Stimulated activated CD8-positive, alpha-beta memory T cell treated with anti-CD3 and anti-CD28 coated beads, Interleukin-2, amount 100 ng/mL, for 48 hours (primary cell): ENCODE results near the gene TMEM108.

ENCODE experiments used
- DNase-seq, 2 donors: peaks; one replicate each; pipeline ENCODE4 v3.0.0-alpha.2; 2020; ENCODE audit warnings: low read depth in 2 of 2

TMEM108 gene

DNA sequence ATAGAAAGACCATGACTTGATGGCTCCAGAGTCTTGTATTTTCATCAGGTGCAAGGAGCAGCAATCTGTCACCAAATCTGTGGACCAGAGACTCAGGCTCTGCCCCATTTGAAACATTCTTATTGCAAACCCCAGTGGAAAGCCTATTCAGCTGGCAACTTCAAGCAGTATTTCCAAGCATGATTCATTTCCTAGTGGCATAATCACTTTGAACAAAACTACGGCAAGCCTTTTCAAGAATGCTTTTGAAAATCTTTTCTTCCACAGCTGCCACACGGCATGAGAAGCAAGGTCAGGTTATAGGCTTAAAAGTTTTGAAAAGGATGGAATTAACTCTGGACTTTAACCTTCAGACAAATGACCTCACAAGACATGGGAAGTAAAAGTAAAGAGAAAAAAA lies 239.6 kb downstream of the TMEM108 start:
- no peak for DNase-seq

DNA sequence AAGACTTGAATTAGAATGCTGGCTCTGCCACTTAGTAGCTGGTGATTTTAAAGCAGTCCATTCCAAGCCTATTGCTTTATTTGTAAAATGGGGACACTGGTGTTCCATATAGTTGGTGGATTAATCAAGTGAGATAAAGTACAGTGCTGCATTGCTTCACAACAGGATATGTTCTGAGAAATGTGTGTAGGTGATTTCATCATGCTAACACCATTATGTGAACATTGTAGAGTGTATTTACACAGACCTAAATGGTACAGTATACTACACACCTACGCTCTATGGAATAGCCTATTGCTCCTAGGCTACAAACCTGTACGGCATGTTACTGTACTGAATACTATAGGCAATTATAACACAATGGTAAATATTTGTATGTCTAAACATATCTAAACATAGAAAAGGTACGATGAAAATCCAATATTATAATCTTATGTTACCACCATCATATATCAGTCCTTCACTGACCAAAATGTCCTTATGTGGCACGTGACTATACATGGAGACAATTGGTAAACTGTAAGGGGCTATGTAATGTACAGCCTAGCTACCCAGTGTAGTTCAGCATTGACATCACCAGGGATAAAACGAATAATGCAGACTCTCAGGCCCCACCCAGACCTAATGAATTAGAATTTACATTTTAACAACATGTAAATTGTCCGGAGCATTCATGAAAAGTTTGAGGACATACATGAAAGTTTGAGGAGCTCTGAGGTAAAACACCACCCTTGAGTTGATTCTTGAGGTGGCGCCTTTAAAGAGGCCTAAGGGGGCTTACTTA lies 240.3 kb downstream of the TMEM108 start:
- no peak for DNase-seq

DNA sequence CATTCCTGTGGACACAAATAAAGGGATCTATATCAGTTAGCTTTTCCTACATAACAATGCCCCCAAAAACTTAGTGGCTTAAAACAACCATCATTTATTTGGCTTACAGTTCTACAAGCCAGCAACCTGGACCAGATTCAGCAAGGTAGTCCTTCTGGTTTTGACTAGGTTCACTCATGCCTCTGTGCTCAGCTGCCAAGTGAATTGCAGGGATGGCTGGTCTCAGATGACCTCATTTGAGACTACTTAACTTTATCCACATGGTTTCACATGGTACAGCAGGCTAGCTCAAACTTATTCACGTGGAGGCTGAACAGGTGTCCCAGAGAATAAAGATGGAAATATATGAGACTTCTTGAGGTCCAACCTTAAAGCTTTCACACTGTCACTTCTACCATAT lies 242.4 kb downstream of the TMEM108 start:
- DNase-seq, result no peak

DNA sequence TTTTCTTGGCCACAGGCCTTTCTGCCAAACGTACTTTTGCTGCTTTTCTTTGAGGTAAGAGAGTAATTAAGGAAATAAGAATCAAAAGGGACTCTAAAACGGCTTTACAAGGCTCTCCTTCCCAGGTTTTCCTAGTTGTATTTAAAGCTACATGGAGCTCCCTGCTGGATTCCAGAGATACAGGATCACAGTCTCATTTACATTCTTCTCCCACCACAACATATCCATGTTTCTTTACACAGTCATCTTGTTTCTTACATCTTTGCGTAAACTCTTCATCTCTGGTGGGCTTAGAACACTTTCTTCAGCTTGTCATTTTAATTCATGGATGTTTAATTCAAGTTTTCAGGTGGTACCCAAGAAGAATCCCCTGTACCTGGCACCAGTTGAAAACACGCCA lies 244.0 kb downstream of the TMEM108 start:
- DNase-seq, result no peak

DNA sequence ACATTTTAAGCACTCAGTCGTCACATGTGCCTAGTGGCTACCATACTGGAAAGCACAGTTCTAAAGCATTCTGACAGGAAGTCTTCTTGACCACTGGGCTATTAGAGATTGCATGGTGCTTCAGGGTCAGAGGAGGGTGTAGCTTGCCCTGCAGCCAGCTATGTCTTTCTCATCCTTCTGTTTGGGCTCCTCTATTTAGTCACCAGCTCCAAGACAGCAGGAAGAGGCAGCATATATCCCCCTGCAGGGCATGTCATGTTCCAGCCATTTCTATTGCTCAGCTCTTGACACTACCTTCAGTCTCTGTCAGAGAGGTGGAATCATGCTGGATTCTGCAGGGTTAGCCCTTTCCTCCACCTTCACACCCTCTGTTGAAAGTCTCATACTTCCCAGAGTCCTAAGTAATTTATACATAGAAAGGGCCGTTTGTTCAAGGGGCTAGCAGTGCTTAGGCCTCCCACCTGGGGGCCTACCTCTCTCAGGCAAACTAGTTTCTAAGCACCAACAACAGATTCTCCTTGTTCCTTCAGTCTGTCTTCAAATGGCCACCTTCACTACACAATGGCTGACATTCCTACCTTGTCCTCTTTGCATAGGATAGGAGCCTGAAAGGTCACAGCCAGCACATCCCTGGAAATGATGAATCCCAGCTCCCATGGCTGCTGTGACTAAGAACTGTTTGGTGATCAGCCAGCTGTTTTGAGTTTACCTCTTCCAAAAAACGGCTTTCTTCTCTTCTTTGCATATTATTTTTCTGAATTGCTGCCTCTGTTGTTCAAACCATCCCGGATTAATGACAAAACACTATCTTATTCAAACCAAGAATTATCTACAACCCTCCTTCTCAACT lies 246.0 kb downstream of the TMEM108 start:
- no peak for DNase-seq

DNA sequence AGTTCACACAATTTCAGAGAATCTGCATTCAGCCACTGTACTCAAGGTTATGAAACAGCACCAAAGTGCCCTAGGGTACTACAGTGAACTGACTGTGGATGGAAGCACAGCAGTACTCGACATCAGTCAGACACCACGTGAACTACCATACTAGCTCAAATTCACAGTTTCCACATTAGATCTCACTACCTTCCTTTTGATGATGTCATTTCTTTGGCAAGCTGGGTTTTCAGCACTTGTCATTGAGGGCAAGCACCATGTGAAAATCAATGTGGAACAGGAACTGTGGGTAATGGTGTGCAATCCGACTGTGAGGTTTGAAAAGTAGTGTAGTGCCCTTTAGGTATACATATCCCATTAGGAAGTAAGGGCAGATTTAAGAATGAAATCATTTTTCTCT lies 251.1 kb downstream of the TMEM108 start:
- no peak for DNase-seq

DNA sequence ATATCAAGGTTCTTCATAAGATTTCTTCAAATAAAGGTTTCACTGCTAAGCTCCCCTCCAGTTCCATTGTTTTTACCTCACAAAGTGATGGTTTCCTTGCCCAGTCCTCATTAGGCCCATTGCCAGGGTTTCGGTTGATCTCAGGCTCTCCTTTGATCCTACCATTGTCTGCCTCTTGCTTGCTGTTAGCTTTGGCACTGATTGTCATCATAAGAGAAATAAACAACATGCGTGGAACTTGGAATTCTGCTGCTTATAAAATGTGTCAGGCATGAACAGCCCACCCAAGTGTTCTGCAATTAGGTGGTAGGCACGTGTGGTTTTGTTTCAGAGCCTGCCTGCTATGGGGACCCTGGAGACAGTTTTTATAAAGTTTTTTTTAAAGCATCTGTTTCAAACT lies 254.1 kb downstream of the TMEM108 start:
- DNase-seq, result no peak

DNA sequence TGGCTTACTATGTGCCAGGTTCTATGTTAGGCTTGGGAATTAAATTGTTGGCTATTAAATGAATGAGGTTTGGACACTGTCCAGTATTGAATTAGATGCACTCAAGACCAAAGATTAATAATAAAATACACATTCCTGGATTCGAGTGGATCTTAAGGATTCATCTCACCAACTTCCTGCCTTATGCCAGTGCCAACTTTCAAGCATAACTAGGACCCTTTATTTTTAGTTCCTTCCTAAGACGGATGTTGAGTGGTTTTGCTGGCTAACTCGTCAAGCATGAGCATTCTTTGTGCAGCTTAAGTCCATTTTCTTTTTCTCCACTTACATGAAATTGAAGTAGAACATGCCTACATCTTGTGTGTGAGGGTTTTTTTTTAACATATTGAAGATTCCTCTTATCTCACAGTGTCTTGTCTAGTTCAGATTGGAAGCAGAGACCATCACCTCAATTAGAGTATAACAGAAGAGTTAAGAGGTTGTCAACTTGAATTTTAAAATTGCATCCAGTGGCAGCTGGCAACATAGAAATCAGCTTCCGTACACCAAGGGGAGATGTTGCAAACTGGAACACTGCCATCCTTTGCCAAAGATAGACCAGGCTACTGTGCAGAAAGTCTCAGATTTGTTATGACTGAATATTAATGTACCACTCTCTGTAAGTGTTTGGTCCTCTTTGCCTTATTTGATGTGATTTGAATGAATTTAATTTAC lies 255.4 kb downstream of the TMEM108 start:
- no peak for DNase-seq

DNA sequence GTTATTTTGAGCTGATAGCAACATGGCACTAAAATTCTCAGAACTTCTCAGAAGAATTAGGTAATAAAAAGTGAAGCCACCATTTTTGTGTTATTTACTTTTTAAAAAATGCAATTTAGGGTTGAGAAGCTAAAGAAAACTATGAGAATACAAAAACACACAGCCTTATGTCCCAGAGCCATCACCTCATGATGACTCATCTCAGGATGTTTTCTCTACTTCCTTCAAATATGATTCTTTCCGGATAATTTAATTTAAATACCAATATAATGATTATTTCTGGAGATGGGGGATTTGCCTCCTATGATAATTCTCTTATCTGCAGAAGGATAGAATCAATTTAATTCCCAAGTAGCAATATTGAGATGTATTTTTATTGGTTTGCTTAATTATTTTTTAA lies 256.1 kb downstream of the TMEM108 start:
- no peak for DNase-seq

DNA sequence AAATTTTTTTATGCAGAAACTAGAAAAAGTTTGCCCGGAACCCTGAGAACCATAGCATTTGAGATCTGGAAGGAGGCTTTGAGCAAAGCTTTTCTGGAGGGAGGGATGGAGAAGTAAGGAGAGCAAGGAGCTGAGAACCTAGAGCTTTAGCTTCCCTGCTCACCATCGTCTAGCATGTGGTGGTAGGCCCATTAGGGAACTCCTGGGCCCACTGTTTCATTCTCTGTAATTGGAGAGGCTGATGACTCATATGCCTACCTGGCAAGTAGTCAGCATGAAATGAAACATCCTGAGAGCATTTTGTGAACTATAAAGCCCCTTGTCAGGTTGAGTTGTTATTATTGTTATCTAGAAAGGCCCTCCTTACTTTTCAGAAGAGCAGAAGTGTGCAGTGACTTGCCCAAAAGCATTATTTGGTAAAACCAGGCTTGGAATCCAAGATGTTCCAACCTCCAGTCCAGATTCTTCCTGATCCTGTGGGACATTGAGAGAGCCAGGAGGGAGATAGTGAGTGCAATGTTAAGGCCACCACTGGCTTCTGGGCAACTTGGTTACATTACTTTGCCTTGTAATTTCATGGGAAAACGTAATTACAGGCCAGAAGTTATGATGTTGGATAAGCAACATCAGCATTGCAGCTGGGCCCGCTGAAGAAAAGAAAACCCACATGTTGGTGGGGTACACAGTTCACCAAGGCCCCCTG lies 257.2 kb downstream of the TMEM108 start:
- DNase-seq, result no peak

DNA sequence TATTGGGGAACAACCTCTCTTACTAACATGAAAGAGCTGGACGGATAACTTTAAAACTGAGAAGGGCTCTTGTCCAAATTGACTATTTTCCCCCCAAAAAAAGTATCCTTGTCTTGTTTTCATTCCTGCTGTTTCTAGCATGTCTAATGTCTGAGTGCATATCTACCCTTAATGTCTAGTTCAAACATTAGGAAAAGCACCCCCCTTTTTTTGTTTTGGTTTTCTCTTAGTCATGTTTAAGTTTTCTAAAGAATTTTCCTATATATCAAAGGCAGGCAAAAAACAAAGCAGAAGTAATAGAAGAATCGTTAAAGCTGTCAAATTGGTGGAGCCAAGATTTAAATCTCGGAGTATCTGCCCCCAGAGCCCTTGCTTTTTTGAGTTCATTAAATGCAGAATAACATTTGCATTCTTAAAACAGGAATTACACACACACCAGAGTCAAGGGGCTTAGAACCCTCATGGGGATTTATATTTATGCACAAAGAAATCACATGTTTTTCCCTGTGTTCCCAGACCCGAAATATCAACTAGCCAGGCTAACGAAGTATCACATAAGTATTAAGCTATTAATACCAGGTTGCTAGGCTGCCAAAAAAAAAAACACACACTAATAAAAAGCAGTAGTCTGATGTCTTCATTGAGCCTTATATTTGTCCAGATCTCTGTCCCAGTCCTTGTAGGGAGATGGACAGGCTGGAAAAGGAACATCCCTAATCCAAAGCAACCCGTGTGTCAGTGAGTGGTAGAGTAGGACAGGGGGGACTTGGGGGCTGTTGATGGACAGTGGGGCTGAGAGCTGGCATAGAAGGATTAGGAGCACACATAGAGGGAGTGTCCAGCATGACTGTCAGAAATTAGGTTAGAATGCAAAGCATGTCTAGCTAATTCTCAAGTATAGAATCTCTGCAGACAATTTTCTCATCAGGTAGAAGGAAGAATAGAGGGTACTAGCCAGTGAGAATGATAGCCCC lies 258.0 kb downstream of the TMEM108 start:
- DNase-seq, result no peak

DNA sequence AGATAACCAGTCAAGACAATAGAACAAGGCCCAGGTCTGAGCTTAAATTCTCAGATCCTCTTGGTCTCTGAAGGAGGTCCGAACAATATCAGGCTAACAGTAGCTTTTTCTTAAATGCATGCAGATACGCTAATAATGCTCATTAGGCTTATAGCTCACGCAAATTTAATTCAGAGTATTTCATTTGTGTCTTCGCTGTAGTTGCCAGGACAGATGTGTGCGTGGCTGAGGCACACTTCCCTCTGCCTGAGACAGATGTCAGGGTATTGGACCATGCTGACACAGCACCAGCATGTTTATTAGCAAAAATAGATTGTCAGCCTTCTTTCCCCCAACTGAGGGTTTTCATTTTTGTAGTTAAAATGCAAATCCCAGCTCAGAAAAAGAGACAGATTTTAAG lies 258.8 kb downstream of the TMEM108 start:
- DNase-seq, result no peak

DNA sequence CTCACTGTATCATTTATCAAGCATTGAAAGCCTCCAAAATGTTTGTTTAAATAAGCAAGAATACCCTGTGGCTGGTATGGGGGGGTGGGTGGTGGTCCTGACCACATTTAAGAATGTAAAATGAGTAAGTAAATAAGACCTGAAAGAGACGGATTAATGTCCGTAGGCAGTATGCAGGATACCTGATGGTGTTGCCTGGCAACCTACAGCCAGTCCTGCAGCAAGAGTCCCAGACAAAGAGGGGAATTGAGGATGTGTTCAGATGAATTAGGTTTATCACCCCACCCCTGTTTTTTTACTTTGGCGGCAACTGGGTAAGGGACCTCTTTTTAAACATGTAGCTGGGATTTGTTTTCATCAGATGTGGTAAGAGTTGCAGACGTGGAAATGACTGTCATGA lies 261.9 kb downstream of the TMEM108 start:
- DNase-seq, result no peak

DNA sequence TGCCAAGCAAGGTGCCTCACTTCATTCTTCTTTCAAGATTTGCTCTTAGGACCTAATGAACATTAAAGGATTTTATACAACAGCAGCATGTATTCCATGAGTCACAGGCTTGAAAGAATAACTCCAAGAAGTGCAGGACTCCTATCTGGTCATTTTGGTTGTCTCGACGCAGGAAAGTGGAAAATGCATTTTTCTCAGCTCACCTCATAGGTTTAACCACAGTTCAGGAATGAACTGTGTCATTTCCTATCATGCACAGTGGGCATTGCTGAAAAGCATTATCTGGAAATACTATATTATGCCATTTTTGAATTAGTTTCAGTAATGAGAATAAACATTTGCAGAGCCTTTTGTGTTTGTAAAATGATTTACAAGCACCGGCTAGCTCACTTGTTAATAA lies 263.0 kb downstream of the TMEM108 start:
- no peak for DNase-seq

DNA sequence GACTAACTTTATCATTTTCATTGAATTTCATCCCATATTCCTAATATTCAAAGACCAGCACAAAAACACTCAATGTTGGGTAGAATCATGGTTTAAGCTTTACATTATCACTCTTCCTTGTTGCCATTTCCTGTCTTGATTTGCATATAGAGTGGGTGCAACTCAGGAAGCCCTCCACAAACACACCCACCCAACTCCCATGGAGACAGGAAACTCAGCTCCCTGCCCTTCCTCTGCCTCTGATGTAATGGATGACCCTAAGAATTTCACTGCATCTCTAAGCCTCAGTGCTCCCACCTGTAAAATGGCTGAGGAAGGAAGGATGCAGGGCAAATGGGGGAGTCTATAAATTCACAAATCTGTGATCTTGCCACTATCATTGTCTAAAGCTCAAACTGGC lies 263.5 kb downstream of the TMEM108 start:
- no peak for DNase-seq

DNA sequence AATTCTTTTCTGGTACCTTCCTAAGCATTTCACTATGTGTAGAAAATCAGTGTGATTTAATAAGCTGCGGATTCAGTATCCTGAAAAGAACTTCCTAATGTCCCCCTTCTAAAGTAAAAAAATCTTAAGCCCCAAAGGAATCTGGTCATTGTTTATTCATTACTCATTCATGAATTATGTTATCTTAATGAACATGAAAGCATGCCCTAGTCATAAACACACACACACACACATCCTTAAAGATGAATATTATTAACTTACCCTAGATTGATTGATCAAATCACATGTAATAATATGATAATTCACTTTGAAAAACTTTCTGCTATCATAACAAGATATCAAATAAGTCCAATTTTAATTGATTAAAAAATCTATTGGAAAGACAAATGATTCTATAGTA lies 265.2 kb downstream of the TMEM108 start:
- no peak for DNase-seq

DNA sequence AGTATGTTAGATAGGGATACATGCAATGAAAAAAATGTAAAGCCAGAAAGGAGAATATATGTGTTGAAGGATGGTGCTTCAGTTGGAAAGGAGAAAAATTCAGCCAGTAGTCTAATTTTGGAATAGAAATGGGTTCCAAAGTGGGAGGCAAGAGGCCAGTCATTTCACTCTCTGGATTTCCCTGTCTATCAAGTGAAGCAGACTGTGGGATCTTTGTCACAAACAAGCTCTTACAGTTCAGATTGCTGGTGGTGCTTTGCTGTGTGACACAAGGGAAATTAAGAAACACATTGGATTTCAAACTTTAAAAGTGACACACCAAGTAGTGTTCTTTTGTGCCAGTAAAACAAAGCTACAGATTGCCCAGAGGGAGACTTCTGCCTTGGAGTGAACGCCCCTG lies 279.7 kb downstream of the TMEM108 start:
- DNase-seq, result no peak

DNA sequence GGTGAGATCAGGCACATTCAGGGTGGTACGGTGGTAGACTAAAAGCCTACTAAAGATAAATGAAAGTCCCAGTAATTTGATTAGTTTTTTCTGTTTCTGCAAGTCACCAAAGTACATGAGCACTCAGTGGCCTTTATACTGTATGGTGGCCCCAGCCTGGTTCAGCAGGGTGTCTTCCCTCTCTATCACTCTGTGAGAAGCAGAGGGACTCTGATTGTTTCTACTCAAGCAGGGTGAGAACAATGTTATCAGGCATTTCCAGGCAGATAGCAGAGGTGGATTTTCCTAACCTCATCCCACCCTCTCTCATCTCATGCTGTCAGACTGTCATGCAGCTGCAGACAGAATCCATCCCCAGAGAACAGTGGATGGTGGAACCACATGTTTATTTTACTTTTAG lies 290.2 kb downstream of the TMEM108 start:
- no peak for DNase-seq

DNA sequence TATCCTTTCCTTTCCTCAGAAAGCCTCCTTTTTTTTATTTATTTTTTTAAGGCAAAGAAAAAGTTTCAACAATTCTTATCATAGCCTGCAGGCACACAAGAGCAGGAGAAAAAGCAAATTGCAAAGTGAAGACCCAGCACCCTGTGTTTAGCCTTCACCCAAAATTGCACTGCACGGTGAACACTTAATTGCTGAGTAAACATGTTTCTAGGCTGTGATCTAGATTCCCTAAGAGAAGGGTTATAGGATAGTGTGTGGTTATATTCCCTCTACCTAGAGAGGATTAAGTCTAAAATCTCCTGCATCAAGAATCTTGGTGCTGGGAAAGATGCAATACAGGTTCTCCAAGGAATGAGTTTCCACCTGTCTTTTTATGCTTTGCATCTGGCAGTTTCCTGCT lies 291.4 kb downstream of the TMEM108 start:
- no peak for DNase-seq

DNA sequence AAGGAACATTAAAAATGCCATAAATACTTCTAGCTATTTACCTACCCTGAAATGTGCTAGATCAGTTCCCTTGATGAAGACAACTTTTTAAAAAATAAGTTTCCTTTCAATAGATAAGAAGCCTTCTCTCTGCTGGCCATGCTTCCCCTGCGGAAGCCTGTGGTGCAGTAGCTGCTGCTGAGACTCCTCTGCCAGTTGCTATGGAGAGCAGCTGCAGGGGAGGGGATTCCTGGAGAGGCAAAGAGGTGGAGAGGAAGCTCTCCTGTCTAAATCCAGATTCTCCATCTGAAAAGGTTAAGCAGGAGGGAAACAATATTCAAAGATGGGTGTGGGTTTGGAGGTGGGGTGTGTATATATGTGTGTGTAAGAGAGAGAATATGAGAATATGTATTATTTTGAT lies 291.9 kb downstream of the TMEM108 start:
- DNase-seq, result no peak

DNA sequence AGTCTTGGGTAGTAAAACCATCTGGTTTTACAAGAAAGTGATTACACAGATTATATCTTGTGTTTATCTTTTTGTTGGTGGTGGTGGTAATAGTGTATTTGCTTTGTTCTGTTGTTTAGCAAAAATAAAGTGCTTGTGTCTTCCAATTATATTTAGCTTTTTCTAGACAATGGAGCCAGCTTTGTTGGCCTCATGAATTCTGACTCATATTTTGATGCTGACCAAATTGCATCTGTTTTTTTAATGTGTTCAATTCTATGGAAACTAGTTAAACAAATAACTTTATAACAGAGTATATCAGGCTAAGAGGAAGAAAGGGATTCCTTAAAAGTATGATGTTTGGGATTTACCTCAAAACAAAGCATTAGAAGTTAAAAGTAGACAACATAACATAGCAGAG lies 292.3 kb downstream of the TMEM108 start:
- no peak for DNase-seq
